Keratinocyte (primary cell): ENCODE data around the gene PYROXD2.

Source experiments
- CTCF ChIP-seq, 3 experiments: IDR thresholded peaks in 1 of 3; conservative IDR thresholded peaks in 1 of 3; optimal IDR thresholded peaks in 1 of 3; 2 replicates in 2 of 3; 3 replicates in 1 of 3; pipeline versions ENCODE3 to v1.5.1; 2011; ENCODE audit warnings: low read length in 3 of 3, mild to moderate bottlenecking in 3 of 3, moderate library complexity in 2 of 3, control low read depth in 1 of 3, inconsistent platforms in 1 of 3; ENCODE audit not compliant: insufficient read depth in 2 of 3; ENCODE audit errors: extremely low read depth in 1 of 3
- EZH2 ChIP-seq: IDR thresholded peaks from one replicate; pipeline ENCODE4 v1.6.1; 2012; ENCODE audit warnings: inconsistent platforms, mild to moderate bottlenecking, low read length, moderate library complexity

- TF ChIP-seq CTCF (optimal IDR thresholded peaks at IDR 0.05 in 1 of 3, IDR thresholded peaks at IDR 0.05 in 1 of 3, conservative IDR thresholded peaks at IDR 0.05 in 1 of 3; ENCODE audit: extremely low read depth in 1 of 3, insufficient read depth in 2 of 3, low read length in 3 of 3) (no peak), EZH2 (no peak)
Measured at GRCh38 chr10:98414578-98414931, 427 bp downstream of the PYROXD2 start.
